NCI-H187 (cell line): ENCODE data around the gene BOLL.
"Not testable (repeated sequence)": the region's sequence is repeated elsewhere in the genome, so short reads cannot be mapped to it uniquely, and the experiment has no call there.

Experiments
- DNase-seq, 2 experiments: peaks; one replicate each; lab custom pipeline; 2025; lab: John Stamatoyannopoulos, UW

The BOLL gene

GRCh38 chr2:197795277-197795676, 10.2 kb upstream of the BOLL start:
- no peak for DNase-seq

- DNase-seq = no peak
Observed at GRCh38 chr2:197793456-197793855, 8.3 kb upstream of the BOLL start.

GRCh38 chr2:197786010-197786877, 1.1 kb upstream of the BOLL start:
- DNase-seq = no peak

- DNase-seq = no peak
Observed at GRCh38 chr2:197782126-197782525, 3.0 kb downstream of the BOLL start.

- no peak for DNase-seq
Observed at GRCh38 chr2:197779261-197779660, 5.9 kb downstream of the BOLL start.

- DNase-seq = no peak
Observed at GRCh38 chr2:197777823-197778407, 7.2 kb downstream of the BOLL start.

GRCh38 chr2:197760293-197760657, 24.8 kb downstream of the BOLL start:
- DNase-seq = no peak

- DNase-seq = no peak
Observed at GRCh38 chr2:197759625-197760292, 25.4 kb downstream of the BOLL start.

- no peak for DNase-seq
Observed at GRCh38 chr2:197759013-197759412, 26.1 kb downstream of the BOLL start.

- no peak for DNase-seq
Observed at GRCh38 chr2:197740200-197740599, 44.9 kb downstream of the BOLL start.

- not testable (repeated sequence) for DNase-seq
Observed at GRCh38 chr2:197728555-197729544, 56.3 kb downstream of the BOLL start.

- no peak for DNase-seq
Observed at GRCh38 chr2:197727011-197727410, 58.1 kb downstream of the BOLL start.

GRCh38 chr2:197717863-197718262, 67.3 kb downstream of the BOLL start:
- DNase-seq = no peak

GRCh38 chr2:197713271-197713670, 71.8 kb downstream of the BOLL start:
- no peak for DNase-seq

- DNase-seq = no peak
Observed at GRCh38 chr2:197711578-197711977, 73.5 kb downstream of the BOLL start.

- DNase-seq = no peak
Observed at GRCh38 chr2:197710424-197711042, 74.6 kb downstream of the BOLL start.

GRCh38 chr2:197709140-197709539, 76.0 kb downstream of the BOLL start:
- DNase-seq = not testable (repeated sequence)

GRCh38 chr2:197708331-197708730, 76.8 kb downstream of the BOLL start:
- DNase-seq = no peak

- DNase-seq = no peak
Observed at GRCh38 chr2:197707316-197708213, 77.6 kb downstream of the BOLL start.

GRCh38 chr2:197706839-197707207, 78.3 kb downstream of the BOLL start:
- no peak for DNase-seq
